Left cardiac atrium (tissue), 4 donors: ENCODE results near the gene GPR153. TPM values are rescaled to one million over a fixed set of nuclear protein-coding genes. Genes with fewer than 3 reads are reported as not detected.

ENCODE experiments used
- ATAC-seq, 2 donors: fragments of 200-7000 bp; cut with Tn5 transposase; one replicate each; pipeline ENCODE4 v1.9.1; 2020; ENCODE audit warnings: mild to moderate bottlenecking in 2 of 2, moderate library complexity in 2 of 2
- DNase-seq: peaks from one replicate; pipeline ENCODE4 v3.0.0-alpha.2; 2020
- intact Hi-C, 2 donors: fragments of 100-400 bp; cut with DNase I; formaldehyde crosslinking; loops; one replicate each; pipeline versions ENCODE4 v1.14.1 to v1.15.1; 2022 to 2023
- total RNA-seq, 2 donors: library from RNA; stranded (reverse); fragmentation: NEBNext Ultra II Directional; extraction: Animal tissue kit (Norgen Biotek cat#: 25700); gene quantifications; one replicate each; pipeline ENCODE4 v1.2.1, GENCODE V29; 2021
- donor health status: DM: no; HTN: yes; CAD: no.
- donor health status: DM: no; HTN: yes; CAD: no; lungs with severe emphysema.
- donor health status: DM: yes; HTN: yes; CAD: no.
- donor health status: Dilated cardiomyopathy.

Gene GPR153
- total RNA-seq, 2 donors from 2014 or later: 9.7 to 10.5 TPM

DNA sequence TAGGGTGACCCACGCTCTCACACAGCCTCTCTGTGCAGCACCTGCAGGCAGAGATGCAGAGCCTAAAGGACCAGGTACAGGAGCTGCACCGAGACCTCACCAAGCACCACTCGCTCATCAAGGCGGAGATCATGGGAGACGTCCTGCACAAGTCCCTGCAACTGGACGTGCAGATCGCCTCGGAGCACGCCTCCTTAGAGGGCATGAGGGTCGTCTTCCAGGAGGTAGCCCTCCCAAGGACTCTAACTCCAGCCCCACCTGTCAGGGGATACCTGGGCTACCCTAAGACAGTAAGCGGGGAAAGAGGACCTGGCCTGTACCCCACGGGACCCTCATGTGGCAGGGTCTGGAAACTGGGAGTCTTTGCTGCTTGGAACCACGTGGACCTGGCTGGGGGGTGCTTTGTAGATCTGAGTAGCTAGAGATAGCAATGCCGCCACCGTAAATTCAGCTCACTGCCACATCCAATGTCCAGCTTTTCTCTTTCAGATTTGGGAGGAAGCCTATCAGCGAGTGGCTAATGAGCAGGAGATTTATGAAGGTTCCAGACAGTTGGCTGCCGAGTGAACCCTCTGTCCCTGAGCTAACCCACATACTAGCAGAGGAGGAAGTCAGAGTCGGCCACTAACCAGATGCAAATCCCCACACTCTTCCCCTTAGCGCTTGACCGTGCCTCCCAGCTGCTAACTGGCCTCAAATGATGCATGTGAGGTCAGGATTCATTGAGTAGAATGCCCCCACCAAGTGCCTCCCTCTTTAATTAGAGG, 48.5 kb downstream of the GPR153 start:
- intact Hi-C loops: no loop called here
- DNase-seq: no peak
- no peak for ATAC-seq

- intact Hi-C loops: no loop called here
- ATAC-seq (no peak), DNase-seq (no peak)
These were observed 49.2 kb downstream of the GPR153 start for GRCh38 chr1:6211731-6212130.

- DNase-seq (no peak), ATAC-seq (no peak)
- intact Hi-C loops: no loop called here
These were observed 50.1 kb downstream of the GPR153 start for GRCh38 chr1:6210591-6211355.

DNA sequence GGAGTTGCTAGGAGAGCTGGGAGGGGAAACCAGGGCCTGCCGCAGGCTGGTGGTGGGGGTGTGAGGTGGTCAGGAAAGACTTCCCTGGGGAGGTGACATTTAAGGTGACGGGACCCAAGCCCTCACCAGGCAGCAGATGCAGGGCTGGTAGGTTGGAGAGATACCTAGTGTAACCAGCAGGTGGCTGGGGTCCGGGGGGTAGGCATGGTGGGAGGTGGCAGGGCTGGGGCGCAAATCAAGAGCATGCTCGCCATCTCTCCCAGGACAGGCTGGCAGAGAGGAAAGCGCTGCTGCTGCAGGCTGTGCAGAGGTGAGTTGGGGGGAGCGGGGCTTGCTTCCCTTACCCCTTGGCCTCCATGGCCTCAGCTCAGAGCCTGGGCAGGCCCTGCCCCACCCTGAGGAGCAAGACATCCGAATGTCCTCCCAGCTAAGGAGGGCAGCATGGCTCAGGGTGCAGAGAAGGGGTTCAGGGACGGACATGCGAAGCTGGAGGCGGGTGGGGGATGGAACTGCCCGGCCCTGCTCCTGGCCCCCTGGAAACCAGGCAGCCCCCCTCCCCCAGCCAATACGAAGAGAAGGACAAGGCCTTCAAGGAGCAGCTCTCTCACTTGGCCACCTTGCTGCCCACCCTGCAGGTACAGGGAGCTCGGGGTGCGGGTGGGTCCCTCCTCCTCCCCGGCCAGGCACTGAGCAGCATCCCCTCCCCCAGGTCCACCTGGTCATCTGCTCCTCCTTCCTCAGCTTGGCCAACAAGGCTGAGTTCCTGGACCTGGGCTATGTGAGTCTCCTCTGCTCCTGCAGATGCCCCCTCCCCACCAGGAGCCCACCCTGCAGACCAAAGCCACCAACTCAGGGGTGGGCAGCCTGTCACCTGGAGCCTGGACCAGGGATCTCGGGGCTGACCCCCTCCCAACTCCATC, 51.0 kb downstream of the GPR153 start:
- intact Hi-C loops: loop anchor here in 1 of 2 donors (5.0 kb wide), 1 partner anchor 32 kb away; the partner anchor contains the start of gene HES3
- DNase-seq: no peak
- ATAC-seq: no peak

DNA sequence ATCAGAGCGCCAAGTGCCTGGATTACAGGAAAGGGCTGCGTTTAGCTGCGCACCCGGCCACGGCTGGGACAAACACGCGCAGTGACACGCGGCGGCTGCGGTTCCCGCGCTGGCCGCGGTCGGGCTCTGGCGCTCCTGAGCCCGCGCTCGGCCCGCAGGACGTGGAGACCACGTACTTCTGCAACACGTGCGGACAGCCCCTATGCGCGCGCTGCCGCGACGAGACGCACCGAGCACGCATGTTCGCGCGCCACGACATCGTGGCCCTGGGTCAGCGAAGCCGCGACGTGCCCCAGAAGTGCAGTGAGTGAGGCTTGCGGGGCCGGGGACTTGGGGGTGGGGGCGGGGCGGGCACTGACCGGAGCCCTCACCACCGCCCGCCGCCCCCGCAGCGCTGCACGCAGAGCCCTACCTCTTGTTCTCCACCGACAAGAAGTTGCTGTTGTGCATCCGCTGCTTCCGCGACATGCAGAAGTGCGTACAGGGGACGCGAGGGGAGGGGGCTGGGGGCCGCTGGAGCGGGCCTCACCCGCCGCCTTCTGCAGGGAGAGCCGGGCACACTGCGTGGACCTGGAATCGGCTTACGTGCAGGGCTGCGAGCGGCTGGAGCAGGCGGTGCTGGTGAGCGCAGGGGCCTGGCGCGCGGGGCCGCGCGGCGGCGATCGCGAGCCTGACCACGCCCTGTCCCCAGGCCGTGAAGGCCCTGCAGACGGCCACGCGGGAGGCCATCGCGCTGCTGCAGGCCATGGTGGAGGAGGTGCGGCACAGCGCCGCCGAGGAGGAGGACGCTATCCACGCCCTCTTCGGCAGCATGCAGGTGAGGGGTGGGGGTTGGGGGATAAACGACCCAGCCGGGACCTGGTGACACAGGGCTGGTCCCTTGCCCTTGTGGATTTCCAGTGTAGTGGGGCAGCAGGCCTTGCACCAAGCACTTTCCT, 51.9 kb downstream of the GPR153 start:
- DNase-seq: peak; percentile 61
- ATAC-seq: peak; percentile 47 to 52
- intact Hi-C loops: loop anchor here in 1 of 2 donors (5.0 kb wide), 1 partner anchor 33 kb away; the partner anchor contains the start of gene HES3

DNA sequence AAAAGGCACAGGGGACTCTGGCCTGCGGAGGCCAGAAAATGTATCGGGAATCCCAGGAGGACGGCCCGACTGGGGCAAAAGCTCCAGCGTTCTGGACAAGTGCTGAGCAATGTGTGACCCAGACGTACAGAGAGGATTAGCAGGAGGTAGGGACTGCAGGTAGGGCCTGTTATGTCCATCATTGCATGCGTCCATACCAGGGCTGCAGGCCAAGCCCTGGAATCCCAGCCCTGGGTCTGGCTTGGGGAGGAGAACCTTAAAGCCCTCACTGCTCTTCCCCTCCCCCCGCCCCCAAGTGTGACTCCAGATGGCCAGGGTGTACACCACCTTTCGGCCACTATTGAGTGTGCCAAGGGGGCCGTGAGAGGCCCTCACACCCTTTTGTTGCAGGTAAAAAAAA, 53.0 kb downstream of the GPR153 start:
- intact Hi-C loops: loop anchor here in 1 of 2 donors (5.0 kb wide), 1 partner anchor 34 kb away; the partner anchor contains the start of gene HES3
- DNase-seq (no peak), ATAC-seq (no peak)

DNA sequence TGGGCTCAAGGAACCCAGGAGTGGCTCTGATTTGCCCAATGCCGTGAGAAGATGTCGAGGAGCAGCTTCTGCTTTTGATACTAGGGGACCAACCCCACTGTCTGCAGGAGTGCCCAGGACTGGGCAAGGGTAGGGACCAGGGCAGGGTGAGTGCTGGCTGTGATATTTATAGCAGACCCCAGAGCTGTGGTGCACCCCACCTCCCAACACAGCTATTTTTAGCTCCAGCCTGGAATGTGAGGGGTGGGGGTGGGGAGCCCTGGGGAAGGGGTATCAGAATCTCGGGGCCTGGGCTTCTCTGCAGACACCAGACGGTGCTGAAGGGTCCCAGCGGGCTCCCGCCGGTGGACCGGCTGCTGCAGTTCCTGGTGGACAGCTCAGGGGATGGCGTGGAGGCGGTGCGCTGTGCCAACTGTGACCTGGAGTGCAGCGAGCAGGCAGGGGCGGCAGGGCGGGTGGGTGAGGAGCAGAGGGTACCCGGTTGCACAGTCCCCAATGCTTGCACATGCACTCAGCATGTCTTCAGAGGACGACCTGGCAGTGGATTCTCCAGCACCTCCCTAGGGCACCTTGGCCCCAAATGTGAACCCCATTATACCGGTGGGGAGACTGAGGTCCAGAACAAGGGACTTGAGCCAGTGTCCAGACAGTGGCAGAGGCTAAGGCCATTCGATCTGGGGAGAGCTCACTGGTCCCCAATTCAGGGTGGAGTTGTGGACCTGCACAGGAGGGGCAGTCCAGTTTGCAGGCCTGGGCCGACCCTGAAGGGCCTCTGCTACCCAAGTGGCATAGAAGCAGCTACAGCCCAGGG, 53.6 kb downstream of the GPR153 start:
- DNase-seq (no peak), ATAC-seq (peak in 1 of 2 donors; percentile 5)
- intact Hi-C loops: loop anchor here in 1 of 2 donors (5.0 kb wide), 1 partner anchor 35 kb away; the partner anchor contains the start of gene HES3

- intact Hi-C loops: loop anchor here in 1 of 2 donors (5.0 kb wide), 1 partner anchor 36 kb away; the partner anchor contains the start of gene HES3
- peak; percentile 0 to 4 for ATAC-seq
- DNase-seq: no peak
These were observed 54.4 kb downstream of the GPR153 start for GRCh38 chr1:6206520-6206855.

DNA sequence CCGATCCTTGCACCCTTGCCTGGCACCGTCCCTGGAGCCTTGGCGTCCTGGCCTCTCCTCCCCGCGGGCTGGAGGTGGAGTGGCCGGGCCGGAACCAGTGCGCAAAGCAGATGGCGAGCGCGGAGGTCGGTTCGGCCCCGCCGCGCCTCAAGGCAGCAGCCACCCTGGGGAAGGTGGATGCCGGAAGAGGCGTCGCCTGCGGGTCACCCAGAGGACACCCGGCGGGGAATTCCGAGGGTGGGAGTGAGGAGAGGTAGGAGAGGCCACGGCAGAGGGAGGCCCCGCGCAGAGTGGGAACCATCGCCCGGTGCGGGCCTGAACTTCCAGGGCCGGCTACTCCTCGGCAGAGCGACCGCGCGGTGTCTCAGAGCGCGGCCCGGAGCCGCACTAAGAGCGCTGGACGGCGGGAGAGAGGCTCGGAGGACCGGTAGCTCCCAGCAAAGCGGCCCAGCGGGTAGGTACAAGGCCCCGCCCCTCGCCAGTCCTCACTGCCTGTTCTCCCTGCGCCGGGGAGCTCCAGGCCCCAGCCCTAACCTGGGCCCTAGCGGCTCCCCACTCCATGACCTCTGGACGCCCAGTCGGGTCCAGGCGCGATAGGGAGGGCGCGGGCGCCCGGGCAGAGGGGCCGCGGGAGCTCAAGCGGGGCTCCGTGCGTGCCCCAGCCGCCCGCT, 54.9 kb downstream of the GPR153 start, which contains the start of gene RNF207:
Gene RNF207 (plus strand): TSS at position 271 of the 671 bp plus-strand sequence. CDS start 417 bp downstream, outside the sequence.
- DNase-seq (peak; percentile 74), ATAC-seq (peak; percentile 54 to 77)
- intact Hi-C loops: loop anchor here in 1 of 2 donors (5.0 kb wide), 1 partner anchor 36 kb away; the partner anchor contains the start of gene HES3

DNA sequence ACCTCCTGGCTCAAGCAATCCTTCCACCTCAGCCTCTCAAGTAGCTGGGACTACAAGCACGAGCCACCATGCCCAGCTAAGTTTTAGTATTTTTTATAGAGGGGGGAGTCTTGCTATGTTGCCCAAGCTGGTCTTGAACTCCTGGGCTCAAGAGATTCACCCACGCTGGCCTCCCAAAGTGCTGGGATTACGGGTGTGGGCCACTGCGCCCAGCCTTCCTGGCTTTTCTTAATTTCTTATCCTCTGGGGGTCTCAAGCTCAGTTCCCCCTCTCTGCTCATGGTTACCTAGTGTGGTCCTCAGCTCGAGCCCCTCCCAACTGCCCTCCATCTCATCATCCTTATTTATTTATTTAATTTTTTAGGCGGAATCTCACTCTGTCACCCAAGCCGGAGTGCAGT, 58.6 kb downstream of the GPR153 start:
- intact Hi-C loops: no loop called here
- DNase-seq (no peak), ATAC-seq (no peak)

DNA sequence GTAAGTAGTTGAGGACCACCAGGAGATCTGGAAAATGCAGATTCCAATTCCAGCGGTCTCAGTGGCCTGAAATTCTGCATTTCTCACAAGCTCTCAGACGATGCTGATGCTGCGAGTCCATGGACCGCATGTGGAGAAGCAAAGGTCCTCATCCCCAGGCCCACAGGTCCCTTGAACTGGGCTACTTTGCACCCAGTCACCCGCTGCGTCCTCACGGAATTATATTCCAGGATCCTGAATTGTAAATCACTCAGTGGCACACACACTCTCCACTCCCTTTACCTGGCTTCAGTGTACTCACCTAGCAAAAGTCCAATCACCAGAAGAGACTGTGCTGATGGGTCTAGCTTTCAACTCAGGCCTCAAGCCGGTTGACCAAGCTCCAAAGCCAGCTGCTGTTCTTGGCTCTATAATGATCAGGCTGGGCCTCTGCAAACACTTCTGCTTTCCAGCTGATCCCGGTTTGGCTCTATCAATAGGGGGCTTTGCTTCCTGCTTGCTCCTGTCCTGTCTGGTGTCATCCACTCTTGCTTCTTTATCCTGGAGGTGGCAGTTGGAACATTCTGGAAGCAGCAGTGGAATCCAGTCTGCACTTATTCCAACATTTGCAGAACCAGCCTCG, 60.6 kb downstream of the GPR153 start:
- ATAC-seq (no peak), DNase-seq (no peak)
- intact Hi-C loops: no loop called here

DNA sequence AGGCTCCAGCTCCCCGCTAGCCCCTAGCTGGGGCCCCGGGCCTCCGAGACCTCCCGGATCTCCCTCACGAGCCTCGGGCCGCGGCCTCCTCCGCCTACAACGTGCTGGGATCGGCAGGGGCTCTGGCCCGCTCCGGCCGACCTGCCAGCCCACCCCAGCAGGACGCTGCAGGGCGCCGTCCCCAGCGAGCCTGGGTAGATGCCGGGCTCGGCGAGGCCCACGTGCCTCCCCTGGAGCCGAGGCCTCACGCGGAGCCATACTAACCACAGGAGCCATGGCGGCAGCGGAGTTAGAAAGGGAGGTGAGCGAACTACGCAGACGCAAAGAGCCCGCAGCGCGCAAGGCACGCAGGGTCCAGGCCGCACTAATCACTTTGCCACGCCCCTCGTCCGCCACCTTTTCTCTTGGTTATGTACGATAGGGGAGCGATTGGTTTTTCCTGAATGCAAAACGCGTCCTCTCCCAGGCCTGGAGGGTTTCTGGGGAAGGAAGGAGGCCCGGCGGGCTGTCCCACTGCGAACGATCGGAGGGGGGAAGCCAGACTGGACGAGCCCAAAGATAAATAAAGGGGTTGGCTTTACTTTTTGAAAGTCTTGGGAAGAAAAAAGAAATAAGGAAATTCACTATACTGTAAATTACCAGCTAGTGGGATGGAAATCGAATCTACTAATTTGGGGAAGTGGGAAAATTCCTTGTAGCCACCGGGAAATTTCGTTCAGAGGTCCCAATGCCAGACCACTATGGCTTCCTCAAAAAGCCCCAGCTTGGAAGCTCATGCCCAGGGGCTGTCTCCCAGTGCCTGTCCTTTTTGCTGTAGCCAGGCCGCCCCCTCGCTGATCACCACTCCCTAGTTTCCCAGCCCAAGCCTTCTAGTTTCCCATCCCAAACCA, 61.4 kb downstream of the GPR153 start, which contains the start of gene RPL22:
Gene RPL22 (minus strand): TSS at position 298 of the 890 bp plus-strand sequence. CDS start 22 bp downstream, at position 276.
- intact Hi-C loops: loop anchor here in 1 of 2 donors (5.0 kb wide), 1 partner anchor 38 kb away; the partner anchor contains the start of gene ICMT
- ATAC-seq (peak; percentile 98 to 99), DNase-seq (peak; percentile 99)

GRCh38 chr1:6198646-6199297, 62.1 kb downstream of the GPR153 start:
- DNase-seq (no peak), ATAC-seq (peak; percentile 12 to 21)
- intact Hi-C loops: loop anchor here in 1 of 2 donors (5.0 kb wide), 1 partner anchor 39 kb away; the partner anchor contains the start of gene ICMT
